Skeletal muscle tissue (tissue), 4 donors: ENCODE measurements around the gene MESD. TPM values are rescaled to one million over a fixed set of nuclear protein-coding genes. Genes with fewer than 3 reads are reported as not detected.
A peak's percentile ranks its signal among the peaks of the same experiment; 100 is the strongest.

Source experiments
- H3K27ac ChIP-seq: one replicate; pipeline ENCODE4 v1.7.0; 2013; ENCODE audit warnings: mild to moderate bottlenecking, low read depth, low read length, inconsistent platforms
- H3K27me3 ChIP-seq, 3 donors: one replicate each; pipeline ENCODE4 v1.7.0; 2013; ENCODE audit warnings: low read length in 3 of 3; ENCODE audit not compliant: control insufficient read depth in 3 of 3, insufficient read depth in 3 of 3
- H3K36me3 ChIP-seq, 3 donors: one replicate each; pipeline ENCODE4 v1.7.0; 2013; ENCODE audit warnings: low read length in 3 of 3; ENCODE audit not compliant: control insufficient read depth in 3 of 3, insufficient read depth in 3 of 3
- H3K4me1 ChIP-seq, 3 donors: one replicate each; pipeline ENCODE4 v1.7.0; 2013; ENCODE audit warnings: low read length in 3 of 3, mild to moderate bottlenecking in 3 of 3; ENCODE audit not compliant: control insufficient read depth in 3 of 3, insufficient read depth in 3 of 3
- H3K4me3 ChIP-seq, 3 donors: one replicate each; pipeline ENCODE4 v1.7.0; 2013; ENCODE audit warnings: low read length in 3 of 3
- H3K9ac ChIP-seq, 3 donors: one replicate each; pipeline ENCODE4 v1.7.0; 2013; ENCODE audit warnings: low read length in 3 of 3, mild to moderate bottlenecking in 3 of 3, moderate library complexity in 2 of 3, low read depth in 1 of 3
- H3K9me3 ChIP-seq, 3 donors: one replicate each; pipeline ENCODE4 v1.7.0; 2013; ENCODE audit warnings: low read length in 3 of 3; ENCODE audit not compliant: control insufficient read depth in 3 of 3
- total RNA-seq: library from RNA; depleted of rRNA; stranded (reverse); fragments of >200 nt; gene quantifications from one replicate; pipeline ENCODE4 v1.2.3, GENCODE V29; 2014
- donor health status: Osteomylitis.

MESD gene
- total RNA-seq, 1 donor from 2014 or later, result 17.2 TPM

GRCh38 chr15:80942746-80943565, 46.7 kb downstream of the MESD start:
- Histone ChIP-seq H3K4me3 (no peak overlapping the region), H3K4me1 (peaks cover 9 to 13% (median 11%) of the 10 kb centered on the region in 3 donors), H3K9ac (no peak overlapping the region), H3K27ac (no peak overlapping the region), H3K27me3 (no peaks in the 10 kb centered on the region), H3K36me3 (peaks cover 21 to 35% (median 32%) of the 10 kb centered on the region in 3 donors), H3K9me3 (no peaks in the 10 kb centered on the region)

- Histone ChIP-seq H3K27me3 (no peaks in the 10 kb centered on the region), H3K9ac (no peak overlapping the region), H3K4me3 (no peak overlapping the region), H3K36me3 (peaks cover 16 to 28% (median 26%) of the 10 kb centered on the region in 3 donors), H3K4me1 (peaks cover 9 to 13% (median 11%) of the 10 kb centered on the region in 3 donors), H3K9me3 (no peaks in the 10 kb centered on the region), H3K27ac (no peak overlapping the region)
Measured at GRCh38 chr15:80942266-80942665, 47.4 kb downstream of the MESD start.

GRCh38 chr15:80940851-80941250, 48.8 kb downstream of the MESD start:
- Histone ChIP-seq H3K27me3 (no peaks in the 10 kb centered on the region), H3K9me3 (no peaks in the 10 kb centered on the region), H3K27ac (no peak overlapping the region), H3K4me3 (no peak overlapping the region), H3K4me1 (peaks cover 9 to 13% (median 11%) of the 10 kb centered on the region in 3 donors), H3K9ac (no peak overlapping the region), H3K36me3 (peaks cover 14 to 18% (median 16%) of the 10 kb centered on the region in 3 donors)

GRCh38 chr15:80940331-80940730, 49.3 kb downstream of the MESD start:
- Histone ChIP-seq H3K4me1 (peaks cover 9 to 13% (median 11%) of the 10 kb centered on the region in 3 donors), H3K27me3 (no peaks in the 10 kb centered on the region), H3K9ac (no peak overlapping the region), H3K9me3 (no peaks in the 10 kb centered on the region), H3K27ac (no peak overlapping the region), H3K36me3 (peaks cover 13 to 18% (median 14%) of the 10 kb centered on the region in 3 donors), H3K4me3 (no peak overlapping the region)

GRCh38 chr15:80939216-80939615, 50.4 kb downstream of the MESD start:
- no peak overlapping the region for H3K27ac ChIP-seq
- H3K9ac ChIP-seq, result no peak overlapping the region
- H3K36me3 ChIP-seq, result peaks cover 9 to 15% (median 14%) of the 10 kb centered on the region in 3 donors
- H3K4me1 ChIP-seq, result peaks cover 9 to 21% (median 11%) of the 10 kb centered on the region in 3 donors
- no peaks in the 10 kb centered on the region for H3K9me3 ChIP-seq
- no peak overlapping the region for H3K4me3 ChIP-seq
- H3K27me3 ChIP-seq, result no peaks in the 10 kb centered on the region

GRCh38 chr15:80937718-80938117, 51.9 kb downstream of the MESD start:
- Histone ChIP-seq H3K36me3 (peaks cover 6 to 15% (median 14%) of the 10 kb centered on the region in 3 donors), H3K4me1 (peaks cover 5 to 16% (median 7%) of the 10 kb centered on the region in 3 donors), H3K4me3 (no peak overlapping the region), H3K9ac (no peak overlapping the region), H3K27ac (no peak overlapping the region), H3K27me3 (no peaks in the 10 kb centered on the region), H3K9me3 (no peaks in the 10 kb centered on the region)

- H3K9ac ChIP-seq, result no peak overlapping the region
- no peak overlapping the region for H3K4me3 ChIP-seq
- H3K36me3 ChIP-seq, result peaks cover under 1 to 9% (median 9%) of the 10 kb centered on the region in 3 donors
- no peaks in the 10 kb centered on the region for H3K27me3 ChIP-seq
- H3K9me3 ChIP-seq, result no peaks in the 10 kb centered on the region
- H3K4me1 ChIP-seq, result peaks cover 8 to 15% (median 9%) of the 10 kb centered on the region in 3 donors
- H3K27ac ChIP-seq, result no peak overlapping the region
Measured at GRCh38 chr15:80936288-80937078, 53.1 kb downstream of the MESD start.

GRCh38 chr15:80934761-80935221, 54.8 kb downstream of the MESD start:
- no peaks in the 10 kb centered on the region for H3K27me3 ChIP-seq
- no peak overlapping the region for H3K27ac ChIP-seq
- no peak overlapping the region for H3K4me3 ChIP-seq
- H3K9ac ChIP-seq, result no peak overlapping the region
- H3K9me3 ChIP-seq, result no peaks in the 10 kb centered on the region
- peaks cover 0 to 5% (median 3%) of the 10 kb centered on the region in 3 donors for H3K36me3 ChIP-seq
- H3K4me1 ChIP-seq, result peaks cover 8 to 15% (median 9%) of the 10 kb centered on the region in 3 donors

- Histone ChIP-seq H3K27ac (peak overlapping the region; percentile 1), H3K4me3 (peak overlapping the region in 1 of 3 donors; percentile 35)
Measured at GRCh38 chr15:80932989-80933388, 56.6 kb downstream of the MESD start.

More at GRCh38 chr15:80932989-80933388, 56.6 kb downstream of the MESD start:
- H3K27me3 ChIP-seq, result no peaks in the 10 kb centered on the region
- peaks cover 0 to 9% (median 3%) of the 10 kb centered on the region in 3 donors for H3K36me3 ChIP-seq
- no peaks in the 10 kb centered on the region for H3K9me3 ChIP-seq
- H3K9ac ChIP-seq, result peak overlapping the region in 1 of 3 donors; percentile 33
- peaks cover 8 to 15% (median 9%) of the 10 kb centered on the region in 3 donors for H3K4me1 ChIP-seq
